Osteoblast (primary cell): ENCODE measurements around the gene TBC1D9. TPM values are rescaled to one million over a fixed set of nuclear protein-coding genes. Genes with fewer than 3 reads are reported as not detected.

Experiments
- DNase-seq: peaks from one replicate; pipeline ENCODE4 v3.0.0; 2011; ENCODE audit warnings: low spot score, mixed read lengths; ENCODE audit not compliant: insufficient read length; ENCODE audit errors: missing footprints
- H2AFZ ChIP-seq: 2 replicates; pipeline ENCODE4 v1.6.0; 2011; ENCODE audit warnings: mild to moderate bottlenecking, low read length
- H3K27ac ChIP-seq: 2 replicates; pipeline ENCODE4 v1.5.1; 2011; ENCODE audit warnings: mild to moderate bottlenecking, low read depth, low read length, moderate library complexity
- H3K27me3 ChIP-seq: 2 replicates; pipeline ENCODE4 v1.6.0; 2012; ENCODE audit warnings: mild to moderate bottlenecking, control low read depth, inconsistent platforms, low read length, moderate library complexity; ENCODE audit not compliant: insufficient read depth
- H3K36me3 ChIP-seq: 2 replicates; pipeline ENCODE4 v1.5.1; 2011; ENCODE audit warnings: mild to moderate bottlenecking, low read length, control low read depth, moderate library complexity; ENCODE audit not compliant: insufficient read depth
- H3K4me1 ChIP-seq: 2 replicates; pipeline ENCODE4 v1.5.1; 2011; ENCODE audit warnings: mild to moderate bottlenecking, low read length, control low read depth, moderate library complexity; ENCODE audit not compliant: insufficient read depth
- H3K4me2 ChIP-seq: 2 replicates; pipeline ENCODE4 v1.6.0; 2011; ENCODE audit warnings: mild to moderate bottlenecking, low read length; ENCODE audit not compliant: insufficient read depth
- H3K4me3 ChIP-seq: fragments of 200-600 bp; sonication (generic); 3 replicates; pipeline ENCODE4 v1.5.1; 2012; ENCODE audit warnings: mild to moderate bottlenecking, low read length, inconsistent platforms; ENCODE audit not compliant: insufficient read depth
- H3K79me2 ChIP-seq: 2 replicates; pipeline ENCODE4 v1.6.0; 2012; ENCODE audit warnings: mild to moderate bottlenecking, low read length, control low read depth, inconsistent platforms; ENCODE audit not compliant: insufficient read depth
- H3K9me3 ChIP-seq: 2 replicates; pipeline ENCODE4 v1.5.1; 2011; ENCODE audit warnings: low read depth, low read length, control low read depth
- H4K20me1 ChIP-seq: 2 replicates; pipeline ENCODE4 v1.6.0; 2012; ENCODE audit warnings: mild to moderate bottlenecking, low read length, control low read depth; ENCODE audit not compliant: insufficient read depth
- total RNA-seq: library from RNA; depleted of rRNA; stranded (reverse); fragments of >200 nt; gene quantifications from 2 replicates; pipeline ENCODE4 v1.2.3, GENCODE V29; 2012
- TF ChIP-seq, protein P1 (sequence below): IDR thresholded peaks from 2 replicates; pipeline ENCODE4 v1.5.1; 2011; ENCODE audit warnings: mild to moderate bottlenecking, low read depth, low read length, moderate library complexity; ENCODE audit errors: extremely low read depth

Gene TBC1D9
- total RNA-seq, 1 donor: 19.5 TPM

DNA sequence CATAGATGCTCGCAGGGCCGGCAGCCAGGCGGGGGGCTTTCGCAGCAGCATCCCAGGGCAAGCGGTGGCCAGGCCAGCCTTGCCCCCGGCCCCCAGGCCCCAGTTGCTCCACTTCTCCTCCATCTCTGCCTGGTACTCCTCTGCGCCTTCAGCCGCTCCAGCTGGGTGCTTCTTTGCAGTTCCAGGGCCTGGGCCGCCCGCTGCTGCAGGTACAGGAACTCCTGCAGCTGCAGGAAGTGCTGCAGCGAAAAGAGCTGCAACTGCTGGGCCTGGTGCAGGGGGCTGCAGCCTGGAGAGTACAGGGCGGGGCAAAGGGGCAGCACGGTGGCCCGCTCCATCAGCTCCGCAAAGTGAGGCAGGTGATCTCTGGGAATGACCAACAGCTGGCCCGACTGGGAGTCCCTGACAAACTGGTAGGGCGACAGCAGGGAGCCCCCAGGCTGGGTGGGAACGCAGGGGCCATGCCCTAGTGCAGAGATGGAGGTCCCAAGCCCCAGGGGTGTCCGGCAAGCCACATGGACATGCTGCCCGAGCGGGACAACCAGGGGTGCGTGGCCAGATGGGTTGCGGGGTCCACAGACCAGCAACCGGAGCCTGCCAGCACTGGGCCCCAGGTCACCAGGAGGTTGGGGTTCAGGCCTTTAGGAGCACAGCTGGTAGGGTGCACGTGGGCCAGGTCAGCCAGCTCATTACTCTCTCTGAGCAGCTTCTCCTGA, 111.6 kb downstream of the TBC1D9 start:
- TF ChIP-seq, protein P1, sequence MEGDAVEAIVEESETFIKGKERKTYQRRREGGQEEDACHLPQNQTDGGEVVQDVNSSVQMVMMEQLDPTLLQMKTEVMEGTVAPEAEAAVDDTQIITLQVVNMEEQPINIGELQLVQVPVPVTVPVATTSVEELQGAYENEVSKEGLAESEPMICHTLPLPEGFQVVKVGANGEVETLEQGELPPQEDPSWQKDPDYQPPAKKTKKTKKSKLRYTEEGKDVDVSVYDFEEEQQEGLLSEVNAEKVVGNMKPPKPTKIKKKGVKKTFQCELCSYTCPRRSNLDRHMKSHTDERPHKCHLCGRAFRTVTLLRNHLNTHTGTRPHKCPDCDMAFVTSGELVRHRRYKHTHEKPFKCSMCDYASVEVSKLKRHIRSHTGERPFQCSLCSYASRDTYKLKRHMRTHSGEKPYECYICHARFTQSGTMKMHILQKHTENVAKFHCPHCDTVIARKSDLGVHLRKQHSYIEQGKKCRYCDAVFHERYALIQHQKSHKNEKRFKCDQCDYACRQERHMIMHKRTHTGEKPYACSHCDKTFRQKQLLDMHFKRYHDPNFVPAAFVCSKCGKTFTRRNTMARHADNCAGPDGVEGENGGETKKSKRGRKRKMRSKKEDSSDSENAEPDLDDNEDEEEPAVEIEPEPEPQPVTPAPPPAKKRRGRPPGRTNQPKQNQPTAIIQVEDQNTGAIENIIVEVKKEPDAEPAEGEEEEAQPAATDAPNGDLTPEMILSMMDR: no peak
- Histone ChIP-seq H3K9me3 (no peaks in the 10 kb centered on the region), H3K36me3 (no peaks in the 10 kb centered on the region), H3K4me1 (no peaks in the 10 kb centered on the region), H3K27ac (no peak overlapping the region), H3K4me3 (no peak overlapping the region), H3K27me3 (no peaks in the 10 kb centered on the region), H3K79me2 (no peaks in the 10 kb centered on the region), H2AFZ (no peak overlapping the region), H4K20me1 (no peaks in the 10 kb centered on the region), H3K4me2 (no peak overlapping the region)
- no peak for DNase-seq

DNA sequence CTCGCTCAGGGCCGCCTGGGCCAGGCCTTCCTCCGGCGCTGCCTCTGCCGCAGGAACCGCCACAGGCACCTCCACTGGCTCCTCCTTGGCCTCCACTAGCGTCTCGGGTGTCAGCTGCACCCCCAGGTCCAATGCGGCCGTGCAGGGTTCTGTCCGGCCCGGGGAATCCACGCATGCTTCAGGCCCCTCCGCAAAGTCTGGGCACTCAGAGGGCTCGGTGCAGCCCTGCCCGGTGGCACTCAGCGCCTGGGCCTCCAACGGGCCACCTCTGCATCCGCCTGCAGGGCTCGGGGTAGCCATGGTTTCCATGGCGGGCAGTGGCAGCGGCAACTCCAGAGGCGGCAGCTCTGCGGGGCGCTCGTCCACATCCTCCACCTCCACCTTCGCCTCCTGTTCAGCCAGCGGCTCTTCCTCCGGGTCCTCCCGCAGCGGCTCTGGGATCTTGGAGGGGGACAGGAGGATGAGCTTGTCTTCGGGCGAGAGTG, 112.6 kb downstream of the TBC1D9 start:
- Histone ChIP-seq H4K20me1 (no peaks in the 10 kb centered on the region), H3K27me3 (no peaks in the 10 kb centered on the region), H3K4me1 (no peaks in the 10 kb centered on the region), H3K79me2 (no peaks in the 10 kb centered on the region), H3K9me3 (no peaks in the 10 kb centered on the region), H3K4me3 (no peak overlapping the region), H3K27ac (no peak overlapping the region), H2AFZ (no peak overlapping the region), H3K4me2 (no peak overlapping the region), H3K36me3 (peaks cover 4% of the 10 kb centered on the region)
- TF ChIP-seq, protein P1: no peak
- DNase-seq: no peak

GRCh38 chr4:140642674-140643437, 113.3 kb downstream of the TBC1D9 start:
- TF ChIP-seq, protein P1: no peak
- no peak overlapping the region for H2AFZ ChIP-seq
- no peaks in the 10 kb centered on the region for H3K79me2 ChIP-seq
- H4K20me1 ChIP-seq: no peaks in the 10 kb centered on the region
- no peak overlapping the region for H3K27ac ChIP-seq
- H3K4me1 ChIP-seq: no peaks in the 10 kb centered on the region
- H3K4me3 ChIP-seq: no peak overlapping the region
- H3K4me2 ChIP-seq: no peak overlapping the region
- DNase-seq: no peak
- no peaks in the 10 kb centered on the region for H3K27me3 ChIP-seq
- H3K36me3 ChIP-seq: peaks cover 4% of the 10 kb centered on the region
- H3K9me3 ChIP-seq: no peaks in the 10 kb centered on the region
